ENCODE data around the gene URGCP.
"Not testable (repeated sequence)": the region's sequence is repeated elsewhere in the genome, so short reads cannot be mapped to it uniquely, and the experiment has no call there.

URGCP gene

DNA sequence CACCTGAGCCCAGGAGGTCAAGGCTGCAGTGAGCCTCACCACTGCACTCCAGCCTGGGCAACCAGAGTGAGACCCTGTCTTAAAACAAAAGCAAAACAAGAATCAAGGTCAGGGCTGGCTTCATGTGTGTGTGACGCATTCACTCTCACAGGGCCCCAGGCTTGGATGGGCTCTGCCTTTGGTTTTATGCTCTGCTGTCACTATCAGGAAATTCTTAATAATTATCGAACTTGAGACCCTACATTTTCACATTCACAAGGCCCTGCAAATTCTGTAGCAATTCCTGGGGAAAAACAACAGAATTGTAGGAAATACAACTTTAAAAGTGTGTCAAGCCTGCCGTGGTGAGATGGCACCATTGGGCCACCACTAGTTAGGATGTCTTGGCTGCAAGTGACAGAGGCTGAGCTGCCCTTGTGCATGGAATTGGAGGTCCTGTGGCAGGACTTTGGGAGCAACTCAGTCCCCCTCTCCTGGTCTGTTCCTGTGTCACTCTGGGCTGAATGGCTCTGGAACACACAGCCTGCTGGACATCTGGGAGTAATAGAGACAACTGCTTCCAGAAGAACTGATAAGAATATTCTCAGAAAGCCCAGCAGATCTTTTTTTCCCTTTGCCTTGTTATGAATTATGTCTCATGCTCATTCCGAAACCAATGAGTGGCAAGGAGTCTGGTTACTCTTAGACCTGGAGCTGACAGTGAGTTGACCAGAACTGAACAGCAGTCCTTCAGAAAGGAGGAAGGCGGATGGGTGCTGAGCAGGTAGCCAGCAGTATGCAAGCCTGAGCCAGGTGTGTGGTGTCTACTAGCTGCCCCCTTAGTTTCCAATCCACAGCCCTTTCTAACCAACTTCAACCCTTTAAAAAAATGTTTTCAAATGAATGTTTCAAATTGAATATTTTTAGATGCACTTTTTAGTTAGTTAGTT lies 23.4 kb upstream of the URGCP start:
- Mint-ChIP-seq H3K27me3 (no peaks in the 10 kb centered on the region), H3K36me3 (ENCODE audit: low read depth) (peaks cover 6% of the 10 kb centered on the region), H3K27ac (no peak overlapping the region), H3K9me3 (no peaks in the 10 kb centered on the region), H3K4me3 (no peak overlapping the region), H3K4me1 (ENCODE audit: low read depth) (peaks cover 24% of the 10 kb centered on the region)
- intact Hi-C loops (cut with micrococcal nuclease) = no loop called here

DNA sequence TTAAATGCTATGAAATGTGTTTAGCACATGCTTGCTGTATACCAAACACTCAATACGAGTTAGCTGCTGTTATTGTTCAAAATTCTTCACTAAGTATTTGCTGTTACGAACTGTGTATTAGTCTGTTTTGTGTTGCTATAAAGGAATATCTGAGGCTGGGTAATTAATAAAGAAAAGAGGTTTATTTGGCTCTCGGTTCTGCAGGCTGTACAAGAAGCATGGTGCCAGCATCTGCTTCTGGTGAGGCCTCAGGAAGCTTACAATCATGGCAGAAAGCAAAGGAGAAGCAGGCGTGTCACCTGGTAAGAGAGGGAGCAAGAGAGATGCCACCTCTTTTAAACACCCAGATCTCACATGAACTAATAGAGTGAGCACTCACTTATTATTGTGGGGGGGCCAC lies 21.4 kb upstream of the URGCP start:
- intact Hi-C loops (cut with micrococcal nuclease) = loop anchor here (2.0 kb wide), 1 partner anchor 57 kb away; no protein-coding TSS in a partner anchor
- peaks cover 6% of the 10 kb centered on the region for H3K36me3 Mint-ChIP-seq (ENCODE audit: low read depth)
- no peaks in the 10 kb centered on the region for H3K27me3 Mint-ChIP-seq
- H3K27ac Mint-ChIP-seq = no peak overlapping the region
- no peaks in the 10 kb centered on the region for H3K9me3 Mint-ChIP-seq
- H3K4me1 Mint-ChIP-seq (ENCODE audit: low read depth) = peaks cover 30% of the 10 kb centered on the region
- H3K4me3 Mint-ChIP-seq = no peak overlapping the region

GRCh38 chr7:43926798-43927123 lies 20.4 kb upstream of the URGCP start:
- H3K4me1 Mint-ChIP-seq (ENCODE audit: low read depth) = peaks cover 30% of the 10 kb centered on the region
- H3K27me3 Mint-ChIP-seq = no peaks in the 10 kb centered on the region
- H3K36me3 Mint-ChIP-seq (ENCODE audit: low read depth) = peaks cover 6% of the 10 kb centered on the region
- intact Hi-C loops (cut with micrococcal nuclease) = loop anchor here (2.0 kb wide), 1 partner anchor 56 kb away; no protein-coding TSS in a partner anchor
- no peaks in the 10 kb centered on the region for H3K9me3 Mint-ChIP-seq
- H3K27ac Mint-ChIP-seq = peak overlapping the region; percentile 86
- peak overlapping the region; percentile 88 for H3K4me3 Mint-ChIP-seq

GRCh38 chr7:43925984-43926797 lies 19.8 kb upstream of the URGCP start, which contains the start of gene UBE2D4:
Gene UBE2D4 (plus strand): TSS chr7:43926436. CDS start chr7:43926533, 97 bp downstream.
- intact Hi-C loops (cut with micrococcal nuclease) = loop anchor here (2.0 kb wide), 1 partner anchor 55 kb away; no protein-coding TSS in a partner anchor
- peaks cover 27% of the 10 kb centered on the region for H3K4me1 Mint-ChIP-seq (ENCODE audit: low read depth)
- peak within 1 kb of the TSS; percentile 88 for H3K4me3 Mint-ChIP-seq
- H3K27ac Mint-ChIP-seq = peak within 1 kb of the TSS; percentile 86
- no peaks in the 10 kb centered on the region for H3K27me3 Mint-ChIP-seq
- H3K36me3 Mint-ChIP-seq (ENCODE audit: low read depth) = peaks cover 6% of the 10 kb centered on the region
- H3K9me3 Mint-ChIP-seq = no peaks in the 10 kb centered on the region

GRCh38 chr7:43922726-43923125 lies 16.3 kb upstream of the URGCP start:
- Mint-ChIP-seq H3K4me3 (no peak overlapping the region), H3K27ac (no peak overlapping the region), H3K9me3 (no peaks in the 10 kb centered on the region), H3K27me3 (no peaks in the 10 kb centered on the region), H3K4me1 (ENCODE audit: low read depth) (peaks cover 19% of the 10 kb centered on the region), H3K36me3 (ENCODE audit: low read depth) (peaks cover 19% of the 10 kb centered on the region)
- intact Hi-C loops (cut with micrococcal nuclease) = no loop called here

DNA sequence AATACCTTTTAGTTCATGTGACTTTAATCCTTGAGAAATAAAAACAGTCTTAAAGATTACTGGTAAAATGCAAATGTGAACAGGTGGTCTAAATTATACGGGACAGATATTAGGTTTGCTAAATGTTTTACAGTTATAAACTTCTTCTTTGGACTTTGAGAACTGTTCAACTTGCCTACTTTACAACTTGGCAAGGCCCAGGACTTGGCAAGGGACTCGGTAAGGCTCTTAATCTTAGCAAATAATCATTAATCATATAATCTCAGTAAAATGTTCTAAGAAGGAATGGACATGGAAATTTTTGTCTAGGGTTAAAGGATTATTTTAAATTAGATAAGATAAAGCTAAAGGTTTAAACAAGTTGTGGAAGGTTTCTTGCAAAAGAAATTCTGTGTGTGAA lies 15.0 kb upstream of the URGCP start:
- Mint-ChIP-seq H3K27me3 (no peaks in the 10 kb centered on the region), H3K4me3 (no peak overlapping the region), H3K36me3 (ENCODE audit: low read depth) (peaks cover 19% of the 10 kb centered on the region), H3K9me3 (no peaks in the 10 kb centered on the region), H3K27ac (no peak overlapping the region), H3K4me1 (ENCODE audit: low read depth) (peaks cover 10% of the 10 kb centered on the region)
- intact Hi-C loops (cut with micrococcal nuclease) = no loop called here

DNA sequence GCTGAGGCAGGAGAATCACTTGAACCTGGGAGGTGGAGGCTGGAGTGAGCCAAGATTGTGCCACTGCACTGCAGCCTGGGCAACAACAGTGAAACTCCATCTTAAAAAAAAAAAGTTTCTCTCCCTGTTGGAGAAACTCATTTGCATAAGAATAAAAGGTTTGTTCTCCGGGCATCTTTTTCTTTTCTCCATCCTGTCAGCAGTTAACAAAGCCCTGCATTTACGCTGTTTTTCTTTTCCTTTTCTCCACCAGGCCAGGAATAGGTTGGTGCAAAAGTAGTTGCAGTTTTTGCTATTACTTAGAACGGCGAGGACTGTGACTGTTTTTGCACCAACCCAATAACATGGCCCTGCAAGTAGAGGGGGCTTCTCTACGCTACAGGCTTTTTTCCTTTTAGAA lies 9.5 kb upstream of the URGCP start:
- H3K9me3 Mint-ChIP-seq = no peaks in the 10 kb centered on the region
- intact Hi-C loops (cut with micrococcal nuclease) = no loop called here
- no peak overlapping the region for H3K4me3 Mint-ChIP-seq
- no peak overlapping the region for H3K27ac Mint-ChIP-seq
- peaks cover 19% of the 10 kb centered on the region for H3K36me3 Mint-ChIP-seq (ENCODE audit: low read depth)
- no peaks in the 10 kb centered on the region for H3K27me3 Mint-ChIP-seq
- no peaks in the 10 kb centered on the region for H3K4me1 Mint-ChIP-seq (ENCODE audit: low read depth)

DNA sequence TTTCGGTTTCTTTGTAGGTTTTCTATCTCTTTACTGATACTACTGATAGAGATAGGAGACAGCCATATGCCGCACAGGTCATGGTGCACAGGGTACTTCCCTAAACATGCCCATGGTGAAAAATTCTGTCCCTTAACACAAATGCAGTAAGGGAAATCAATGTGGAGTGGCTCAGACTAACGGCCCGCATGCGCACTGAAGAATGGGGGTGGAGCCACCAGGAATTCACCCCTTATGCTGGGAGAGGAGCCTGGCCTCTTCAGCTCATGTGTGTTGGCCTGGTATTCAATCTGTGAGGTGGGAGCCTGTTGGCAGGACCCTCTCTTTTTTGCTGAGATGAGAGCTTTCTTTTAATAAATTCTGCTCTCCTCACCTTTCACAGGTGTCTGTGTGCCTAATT lies 8.4 kb upstream of the URGCP start:
- Mint-ChIP-seq H3K27me3 (no peaks in the 10 kb centered on the region), H3K27ac (no peak overlapping the region), H3K9me3 (no peaks in the 10 kb centered on the region), H3K4me3 (no peak overlapping the region), H3K36me3 (ENCODE audit: low read depth) (peaks cover 17% of the 10 kb centered on the region), H3K4me1 (ENCODE audit: low read depth) (no peaks in the 10 kb centered on the region)
- intact Hi-C loops (cut with micrococcal nuclease) = no loop called here

GRCh38 chr7:43905956-43906330 lies 453 bp downstream of the URGCP start:
- Mint-ChIP-seq H3K4me3 (peak overlapping the region; percentile 91), H3K9me3 (no peaks in the 10 kb centered on the region), H3K27me3 (no peaks in the 10 kb centered on the region), H3K27ac (peak overlapping the region; percentile 88), H3K36me3 (ENCODE audit: low read depth) (peaks cover 24% of the 10 kb centered on the region), H3K4me1 (ENCODE audit: low read depth) (peaks cover 39% of the 10 kb centered on the region)
- intact Hi-C loops (cut with micrococcal nuclease) = no loop called here

DNA sequence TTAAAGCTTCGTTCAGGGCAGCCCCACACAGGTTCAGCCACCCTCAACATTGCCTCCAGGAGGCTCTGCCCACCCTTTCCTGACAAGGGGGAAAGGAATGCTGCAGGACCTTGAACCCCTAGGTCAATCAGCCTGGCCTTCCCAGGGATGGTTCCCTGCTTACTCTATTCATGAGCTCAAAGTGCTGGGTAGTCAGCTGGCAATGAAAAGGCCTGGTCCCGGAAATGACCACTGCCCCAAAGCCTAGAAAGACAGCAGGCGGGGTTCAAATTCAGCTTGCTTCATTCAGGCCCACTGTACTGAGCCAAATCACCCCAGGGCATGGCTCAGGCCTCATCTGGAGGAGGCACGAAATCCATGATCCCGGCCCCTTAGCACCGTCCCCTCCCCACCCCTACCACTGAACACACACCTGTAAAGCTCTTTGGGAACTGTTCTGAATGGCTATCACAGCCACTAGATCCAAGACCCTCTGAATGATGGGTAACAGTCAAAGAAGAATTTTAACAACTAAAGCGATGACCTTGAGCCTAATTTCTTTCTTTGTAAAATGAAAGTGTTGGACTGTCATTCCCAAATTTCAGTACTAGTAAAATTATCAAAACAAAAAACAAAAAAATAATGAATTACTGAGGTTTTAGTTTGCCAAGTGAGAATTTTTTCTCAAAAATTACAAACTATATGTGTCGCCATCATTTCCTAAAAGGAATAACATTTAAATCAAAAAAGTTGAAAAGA lies 1.0 kb downstream of the URGCP start:
- Mint-ChIP-seq H3K36me3 (ENCODE audit: low read depth) (peaks cover 24% of the 10 kb centered on the region), H3K4me3 (peak overlapping the region; percentile 91), H3K27ac (peak overlapping the region; percentile 88), H3K4me1 (ENCODE audit: low read depth) (peaks cover 39% of the 10 kb centered on the region), H3K9me3 (no peaks in the 10 kb centered on the region), H3K27me3 (no peaks in the 10 kb centered on the region)
- intact Hi-C loops (cut with micrococcal nuclease) = no loop called here

GRCh38 chr7:43904533-43905208 lies 1.7 kb downstream of the URGCP start:
- Mint-ChIP-seq H3K9me3 (no peaks in the 10 kb centered on the region), H3K4me3 (no peak overlapping the region), H3K27ac (no peak overlapping the region), H3K4me1 (ENCODE audit: low read depth) (peaks cover 39% of the 10 kb centered on the region), H3K27me3 (no peaks in the 10 kb centered on the region), H3K36me3 (ENCODE audit: low read depth) (peaks cover 24% of the 10 kb centered on the region)
- intact Hi-C loops (cut with micrococcal nuclease) = no loop called here

- H3K36me3 Mint-ChIP-seq (ENCODE audit: low read depth) = peaks cover 24% of the 10 kb centered on the region
- no peak overlapping the region for H3K27ac Mint-ChIP-seq
- intact Hi-C loops (cut with micrococcal nuclease) = no loop called here
- no peaks in the 10 kb centered on the region for H3K9me3 Mint-ChIP-seq
- peaks cover 39% of the 10 kb centered on the region for H3K4me1 Mint-ChIP-seq (ENCODE audit: low read depth)
- H3K27me3 Mint-ChIP-seq = no peaks in the 10 kb centered on the region
- H3K4me3 Mint-ChIP-seq = no peak overlapping the region
These were observed 3.8 kb downstream of the URGCP start for GRCh38 chr7:43902542-43903054.

- peaks cover 25% of the 10 kb centered on the region for H3K4me1 Mint-ChIP-seq (ENCODE audit: low read depth)
These were observed 7.8 kb downstream of the URGCP start for GRCh38 chr7:43898571-43898970.

More at GRCh38 chr7:43898571-43898970, 7.8 kb downstream of the URGCP start:
- H3K27ac Mint-ChIP-seq; intact Hi-C loops (cut with micrococcal nuclease); H3K4me3 Mint-ChIP-seq; H3K9me3 Mint-ChIP-seq; H3K27me3 Mint-ChIP-seq: not testable (repeated sequence)
- H3K36me3 Mint-ChIP-seq (ENCODE audit: low read depth) = peaks cover 38% of the 10 kb centered on the region

All from dendritic cell treated with granulocyte-macrophage colony-stimulating factor and Interleukin-4, amounts not matched to agents 40 ng/mL and 50 ng/mL, for 4 days (primary cell).